ENCODE data around the gene WDR91. TPM values are rescaled to one million over a fixed set of nuclear protein-coding genes. Genes with fewer than 3 reads are reported as not detected.

WDR91 gene
- total RNA-seq, 1 donor from 2014 or later = 5.5 TPM

GRCh38 chr7:135179321-135179925 is 31.9 kb downstream of the WDR91 start:
- Histone ChIP-seq H3K36me3 (ENCODE audit: insufficient read depth, low read length) (peaks cover 7% of the 10 kb centered on the region), H3K4me3 (ENCODE audit: insufficient read depth, low read depth, low read length) (no peak overlapping the region), H4K20me1 (ENCODE audit: insufficient read depth, low read length) (no peaks in the 10 kb centered on the region), H3K9ac (ENCODE audit: low read length) (no peak overlapping the region), H3K79me2 (ENCODE audit: insufficient read depth, low read length) (no peaks in the 10 kb centered on the region), H3K27me3 (ENCODE audit: insufficient read depth, low read length) (no peaks in the 10 kb centered on the region), H3K4me2 (ENCODE audit: low read length) (no peak overlapping the region), H3K27ac (ENCODE audit: low read depth, low read length) (no peak overlapping the region), H3K4me1 (ENCODE audit: insufficient read depth, low read length) (no peaks in the 10 kb centered on the region), H3K9me3 (ENCODE audit: insufficient read depth, low read depth, low read length) (peaks cover 27% of the 10 kb centered on the region), H2AFZ (ENCODE audit: low read depth, low read length) (no peak overlapping the region)
- Mint-ChIP-seq H3K36me3 (ENCODE audit: low read depth, unreplicated experiment) (peaks cover 37% of the 10 kb centered on the region), H3K4me3 (ENCODE audit: unreplicated experiment) (no peak overlapping the region), H3K27ac (ENCODE audit: unreplicated experiment) (no peak overlapping the region), H3K4me1 (ENCODE audit: low read depth, unreplicated experiment) (peaks cover 5% of the 10 kb centered on the region), H3K9me3 (ENCODE audit: unreplicated experiment) (peaks cover 36% of the 10 kb centered on the region), H3K27me3 (ENCODE audit: low read depth, unreplicated experiment) (no peaks in the 10 kb centered on the region)
- FAIRE-seq (no peak), DNase-seq (ENCODE audit: low read depth) (no peak)
- no peak for TF ChIP-seq EZH2 (IDR thresholded peaks at IDR 0.05; ENCODE audit: insufficient read depth, low read length)
- TF ChIP-seq CTCF (IDR thresholded peaks at IDR 0.05; ENCODE audit: insufficient read depth, low read depth, low read length) = no peak

GRCh38 chr7:135178364-135178763 is 33.0 kb downstream of the WDR91 start:
- FAIRE-seq = no peak
- peaks cover 30% of the 10 kb centered on the region for H3K9me3 Mint-ChIP-seq (ENCODE audit: unreplicated experiment)

More at GRCh38 chr7:135178364-135178763, 33.0 kb downstream of the WDR91 start:
- no peaks in the 10 kb centered on the region for H3K79me2 ChIP-seq (ENCODE audit: insufficient read depth, low read length)
- no peaks in the 10 kb centered on the region for H3K27me3 ChIP-seq (ENCODE audit: insufficient read depth, low read length)
- H3K4me3 ChIP-seq (ENCODE audit: insufficient read depth, low read depth, low read length) = no peak overlapping the region
- Mint-ChIP-seq H3K4me1 (ENCODE audit: low read depth, unreplicated experiment) (peaks cover 5% of the 10 kb centered on the region), H3K27ac (ENCODE audit: unreplicated experiment) (no peak overlapping the region), H3K4me3 (ENCODE audit: unreplicated experiment) (no peak overlapping the region), H3K36me3 (ENCODE audit: low read depth, unreplicated experiment) (peaks cover 27% of the 10 kb centered on the region), H3K27me3 (ENCODE audit: low read depth, unreplicated experiment) (no peaks in the 10 kb centered on the region)
- H3K4me2 ChIP-seq (ENCODE audit: low read length) = no peak overlapping the region
- no peak overlapping the region for H3K27ac ChIP-seq (ENCODE audit: low read depth, low read length)
- no peaks in the 10 kb centered on the region for H3K4me1 ChIP-seq (ENCODE audit: insufficient read depth, low read length)
- TF ChIP-seq EZH2 (IDR thresholded peaks at IDR 0.05; ENCODE audit: insufficient read depth, low read length) = no peak
- no peak for TF ChIP-seq CTCF (IDR thresholded peaks at IDR 0.05; ENCODE audit: insufficient read depth, low read depth, low read length)
- no peak overlapping the region for H3K9ac ChIP-seq (ENCODE audit: low read length)
- H4K20me1 ChIP-seq (ENCODE audit: insufficient read depth, low read length) = no peaks in the 10 kb centered on the region
- peaks cover 7% of the 10 kb centered on the region for H3K36me3 ChIP-seq (ENCODE audit: insufficient read depth, low read length)
- H3K9me3 ChIP-seq (ENCODE audit: insufficient read depth, low read depth, low read length) = peaks cover 27% of the 10 kb centered on the region
- H2AFZ ChIP-seq (ENCODE audit: low read depth, low read length) = no peak overlapping the region
- no peak for DNase-seq (ENCODE audit: low read depth)

Measured in astrocyte (in vitro differentiated cells and primary cell).